ENCODE results near the gene ZNF521. TPM values are rescaled to one million over a fixed set of nuclear protein-coding genes. Genes with fewer than 3 reads are reported as not detected.
A peak's percentile ranks its signal among the peaks of the same experiment; 100 is the strongest.

ZNF521 gene
- total and polyA plus RNA-seq, 2 experiments from 2014 or later: 3.1 to 9.2 TPM

DNA sequence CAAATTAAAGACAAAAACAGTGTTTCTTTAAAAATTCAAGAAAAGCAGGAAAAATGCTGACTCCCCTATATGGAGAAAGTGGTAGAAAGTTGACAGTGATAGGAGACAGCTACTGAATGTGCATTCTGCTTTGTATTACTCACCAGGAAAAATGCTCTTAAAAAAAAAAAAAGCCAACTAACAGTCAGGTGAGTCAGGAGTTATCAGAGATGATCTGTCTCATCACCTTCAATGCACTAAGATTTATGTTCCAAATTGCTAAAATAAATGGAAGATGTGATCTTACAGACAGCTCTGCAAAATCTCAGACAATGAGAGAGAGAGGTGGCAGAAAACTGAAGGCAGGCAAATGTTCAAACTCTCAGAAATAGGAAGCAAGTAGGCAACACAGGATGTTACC is 47.6 kb upstream of the ZNF521 start (continued):
- TF ChIP-seq, protein P1, sequence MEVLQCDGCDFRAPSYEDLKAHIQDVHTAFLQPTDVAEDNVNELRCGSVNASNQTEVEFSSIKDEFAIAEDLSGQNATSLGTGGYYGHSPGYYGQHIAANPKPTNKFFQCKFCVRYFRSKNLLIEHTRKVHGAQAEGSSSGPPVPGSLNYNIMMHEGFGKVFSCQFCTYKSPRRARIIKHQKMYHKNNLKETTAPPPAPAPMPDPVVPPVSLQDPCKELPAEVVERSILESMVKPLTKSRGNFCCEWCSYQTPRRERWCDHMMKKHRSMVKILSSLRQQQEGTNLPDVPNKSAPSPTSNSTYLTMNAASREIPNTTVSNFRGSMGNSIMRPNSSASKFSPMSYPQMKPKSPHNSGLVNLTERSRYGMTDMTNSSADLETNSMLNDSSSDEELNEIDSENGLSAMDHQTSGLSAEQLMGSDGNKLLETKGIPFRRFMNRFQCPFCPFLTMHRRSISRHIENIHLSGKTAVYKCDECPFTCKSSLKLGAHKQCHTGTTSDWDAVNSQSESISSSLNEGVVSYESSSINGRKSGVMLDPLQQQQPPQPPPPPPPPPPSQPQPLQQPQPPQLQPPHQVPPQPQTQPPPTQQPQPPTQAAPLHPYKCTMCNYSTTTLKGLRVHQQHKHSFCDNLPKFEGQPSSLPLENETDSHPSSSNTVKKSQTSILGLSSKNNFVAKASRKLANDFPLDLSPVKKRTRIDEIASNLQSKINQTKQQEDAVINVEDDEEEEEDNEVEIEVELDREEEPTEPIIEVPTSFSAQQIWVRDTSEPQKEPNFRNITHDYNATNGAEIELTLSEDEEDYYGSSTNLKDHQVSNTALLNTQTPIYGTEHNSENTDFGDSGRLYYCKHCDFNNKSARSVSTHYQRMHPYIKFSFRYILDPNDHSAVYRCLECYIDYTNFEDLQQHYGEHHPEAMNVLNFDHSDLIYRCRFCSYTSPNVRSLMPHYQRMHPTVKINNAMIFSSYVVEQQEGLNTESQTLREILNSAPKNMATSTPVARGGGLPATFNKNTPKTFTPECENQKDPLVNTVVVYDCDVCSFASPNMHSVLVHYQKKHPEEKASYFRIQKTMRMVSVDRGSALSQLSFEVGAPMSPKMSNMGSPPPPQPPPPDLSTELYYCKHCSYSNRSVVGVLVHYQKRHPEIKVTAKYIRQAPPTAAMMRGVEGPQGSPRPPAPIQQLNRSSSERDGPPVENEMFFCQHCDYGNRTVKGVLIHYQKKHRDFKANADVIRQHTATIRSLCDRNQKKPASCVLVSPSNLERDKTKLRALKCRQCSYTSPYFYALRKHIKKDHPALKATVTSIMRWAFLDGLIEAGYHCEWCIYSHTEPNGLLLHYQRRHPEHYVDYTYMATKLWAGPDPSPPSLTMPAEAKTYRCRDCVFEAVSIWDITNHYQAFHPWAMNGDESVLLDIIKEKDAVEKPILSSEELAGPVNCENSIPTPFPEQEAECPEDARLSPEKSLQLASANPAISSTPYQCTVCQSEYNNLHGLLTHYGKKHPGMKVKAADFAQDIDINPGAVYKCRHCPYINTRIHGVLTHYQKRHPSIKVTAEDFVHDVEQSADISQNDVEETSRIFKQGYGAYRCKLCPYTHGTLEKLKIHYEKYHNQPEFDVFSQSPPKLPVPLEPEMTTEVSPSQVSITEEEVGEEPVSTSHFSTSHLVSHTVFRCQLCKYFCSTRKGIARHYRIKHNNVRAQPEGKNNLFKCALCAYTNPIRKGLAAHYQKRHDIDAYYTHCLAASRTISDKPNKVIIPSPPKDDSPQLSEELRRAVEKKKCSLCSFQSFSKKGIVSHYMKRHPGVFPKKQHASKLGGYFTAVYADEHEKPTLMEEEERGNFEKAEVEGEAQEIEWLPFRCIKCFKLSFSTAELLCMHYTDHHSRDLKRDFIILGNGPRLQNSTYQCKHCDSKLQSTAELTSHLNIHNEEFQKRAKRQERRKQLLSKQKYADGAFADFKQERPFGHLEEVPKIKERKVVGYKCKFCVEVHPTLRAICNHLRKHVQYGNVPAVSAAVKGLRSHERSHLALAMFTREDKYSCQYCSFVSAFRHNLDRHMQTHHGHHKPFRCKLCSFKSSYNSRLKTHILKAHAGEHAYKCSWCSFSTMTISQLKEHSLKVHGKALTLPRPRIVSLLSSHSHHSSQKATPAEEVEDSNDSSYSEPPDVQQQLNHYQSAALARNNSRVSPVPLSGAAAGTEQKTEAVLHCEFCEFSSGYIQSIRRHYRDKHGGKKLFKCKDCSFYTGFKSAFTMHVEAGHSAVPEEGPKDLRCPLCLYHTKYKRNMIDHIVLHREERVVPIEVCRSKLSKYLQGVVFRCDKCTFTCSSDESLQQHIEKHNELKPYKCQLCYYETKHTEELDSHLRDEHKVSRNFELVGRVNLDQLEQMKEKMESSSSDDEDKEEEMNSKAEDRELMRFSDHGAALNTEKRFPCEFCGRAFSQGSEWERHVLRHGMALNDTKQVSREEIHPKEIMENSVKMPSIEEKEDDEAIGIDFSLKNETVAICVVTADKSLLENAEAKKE (CRISPR knock-in tag; IDR thresholded peaks at IDR 0.05): no peak
- TF ChIP-seq STAT1 (IDR thresholded peaks at IDR 0.05; ENCODE audit: unreplicated experiment): no peak

DNA sequence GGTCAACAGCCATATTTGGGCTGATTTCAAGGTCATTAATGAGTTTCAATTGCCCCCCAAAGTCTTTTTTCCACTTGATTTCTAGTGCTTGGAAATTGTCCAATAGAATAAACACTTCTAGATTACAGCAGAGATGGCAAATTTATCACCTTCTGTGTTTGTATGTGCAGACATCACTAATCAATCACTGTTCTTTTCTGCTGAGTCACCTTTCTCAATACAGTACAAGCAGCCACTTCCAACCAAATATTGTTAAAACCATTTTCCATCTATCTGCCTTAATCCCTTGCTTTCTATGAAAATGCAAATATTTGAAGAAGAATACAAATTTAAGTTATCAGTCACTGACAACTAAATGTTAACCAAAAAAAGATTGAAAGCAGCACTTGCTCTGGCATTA is 40.2 kb upstream of the ZNF521 start:
- Histone ChIP-seq H3K79me2 (replicated peaks; ENCODE audit: insufficient read depth) (no peaks in the 10 kb centered on the region), H3F3A (replicated peaks; ENCODE audit: low read depth) (no peaks in the 10 kb centered on the region), H3K4me3 (no peak overlapping the region), H3K27ac (ENCODE audit: low read depth) (no peak overlapping the region), H3K4me1 (ENCODE audit: insufficient read depth) (no peaks in the 10 kb centered on the region), H3K36me3 (ENCODE audit: insufficient read depth) (no peaks in the 10 kb centered on the region), H2AFZ (peak overlapping the region; percentile 61; the same call in 1 of the 2 replicates), H4K20me1 (replicated peaks; ENCODE audit: insufficient read depth) (no peaks in the 10 kb centered on the region), H3K27me3 (ENCODE audit: insufficient read depth) (no peaks in the 10 kb centered on the region), H3K4me2 (no peak overlapping the region), H3K9me2 (ENCODE audit: insufficient read depth) (no peaks in the 10 kb centered on the region)
- Mint-ChIP-seq H3K36me3 (ENCODE audit: low read depth) (peaks cover 4% of the 10 kb centered on the region; the same call in 2 of the 3 replicates), H3K27ac (no peak overlapping the region), H3K4me3 (no peak overlapping the region), H3K4me1 (no peaks in the 10 kb centered on the region), H3K27me3 (ENCODE audit: insufficient read depth, low read depth, poor library complexity) (no peaks in the 10 kb centered on the region), H3K9me3 (peaks cover 10% of the 10 kb centered on the region)
- no peak for ATAC-seq
- DNase-seq (ENCODE audit: low spot score): no peak
- TF ChIP-seq STAT1 (IDR thresholded peaks at IDR 0.05; ENCODE audit: unreplicated experiment) (no peak), EZH2phosphoT487 (IDR thresholded peaks at IDR 0.05; ENCODE audit: unreplicated experiment) (no peak), JUNB (IDR thresholded peaks at IDR 0.05; ENCODE audit: unreplicated experiment) (no peak), ZNF114 (CRISPR knock-in tag; IDR thresholded peaks at IDR 0.05) (no peak)
- TF ChIP-seq, protein P2, sequence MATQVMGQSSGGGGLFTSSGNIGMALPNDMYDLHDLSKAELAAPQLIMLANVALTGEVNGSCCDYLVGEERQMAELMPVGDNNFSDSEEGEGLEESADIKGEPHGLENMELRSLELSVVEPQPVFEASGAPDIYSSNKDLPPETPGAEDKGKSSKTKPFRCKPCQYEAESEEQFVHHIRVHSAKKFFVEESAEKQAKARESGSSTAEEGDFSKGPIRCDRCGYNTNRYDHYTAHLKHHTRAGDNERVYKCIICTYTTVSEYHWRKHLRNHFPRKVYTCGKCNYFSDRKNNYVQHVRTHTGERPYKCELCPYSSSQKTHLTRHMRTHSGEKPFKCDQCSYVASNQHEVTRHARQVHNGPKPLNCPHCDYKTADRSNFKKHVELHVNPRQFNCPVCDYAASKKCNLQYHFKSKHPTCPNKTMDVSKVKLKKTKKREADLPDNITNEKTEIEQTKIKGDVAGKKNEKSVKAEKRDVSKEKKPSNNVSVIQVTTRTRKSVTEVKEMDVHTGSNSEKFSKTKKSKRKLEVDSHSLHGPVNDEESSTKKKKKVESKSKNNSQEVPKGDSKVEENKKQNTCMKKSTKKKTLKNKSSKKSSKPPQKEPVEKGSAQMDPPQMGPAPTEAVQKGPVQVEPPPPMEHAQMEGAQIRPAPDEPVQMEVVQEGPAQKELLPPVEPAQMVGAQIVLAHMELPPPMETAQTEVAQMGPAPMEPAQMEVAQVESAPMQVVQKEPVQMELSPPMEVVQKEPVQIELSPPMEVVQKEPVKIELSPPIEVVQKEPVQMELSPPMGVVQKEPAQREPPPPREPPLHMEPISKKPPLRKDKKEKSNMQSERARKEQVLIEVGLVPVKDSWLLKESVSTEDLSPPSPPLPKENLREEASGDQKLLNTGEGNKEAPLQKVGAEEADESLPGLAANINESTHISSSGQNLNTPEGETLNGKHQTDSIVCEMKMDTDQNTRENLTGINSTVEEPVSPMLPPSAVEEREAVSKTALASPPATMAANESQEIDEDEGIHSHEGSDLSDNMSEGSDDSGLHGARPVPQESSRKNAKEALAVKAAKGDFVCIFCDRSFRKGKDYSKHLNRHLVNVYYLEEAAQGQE (IDR thresholded peaks at IDR 0.05; ENCODE audit: unreplicated experiment): no peak
- TF ChIP-seq, protein P1 (CRISPR knock-in tag; IDR thresholded peaks at IDR 0.05): no peak

Data from GM23338 (cell line).